Esophagus muscularis mucosa (tissue), 4 donors: ENCODE results near the gene CHN1. TPM values are rescaled to one million over a fixed set of nuclear protein-coding genes. Genes with fewer than 3 reads are reported as not detected.

Source experiments
- DNase-seq: peaks from one replicate; pipeline ENCODE4 v3.0.0-alpha.2; 2017; ENCODE audit errors: extremely low spot score
- H3K27ac ChIP-seq, 4 donors: fragments of 200-600 bp; sonication (generic); replicated peaks in 1 of 4; 1 replicate in 3 of 4; 2 replicates in 1 of 4; pipeline ENCODE4 v1.5.1; 2016 to 2019; ENCODE audit warnings: mild to moderate bottlenecking in 1 of 4
- H3K27me3 ChIP-seq, 4 donors: fragments of 200-600 bp; sonication (generic); one replicate each; pipeline versions ENCODE4 v1.5.1 to v1.6.0; 2016 to 2019
- H3K36me3 ChIP-seq, 4 donors: fragments of 200-600 bp; sonication (generic); one replicate each; pipeline ENCODE4 v1.5.1; 2016 to 2019
- H3K4me1 ChIP-seq, 4 donors: fragments of 200-600 bp; sonication (generic); one replicate each; pipeline ENCODE4 v1.5.1; 2016 to 2019
- H3K4me3 ChIP-seq, 4 donors: fragments of 200-600 bp; sonication (generic); 1 replicate in 2 of 4; 2 replicates in 2 of 4; pipeline ENCODE4 v1.5.1; 2016 to 2019; ENCODE audit warnings: mild to moderate bottlenecking in 4 of 4, moderate library complexity in 1 of 4
- H3K9me3 ChIP-seq, 4 donors: fragments of 200-600 bp; sonication (generic); 1 replicate in 3 of 4; 2 replicates in 1 of 4; pipeline ENCODE4 v1.5.1; 2016 to 2019
- CTCF ChIP-seq, 3 experiments: fragments of 200-600 bp in 2 of 3; fragments of 450-650 bp in 1 of 3; sonication (generic) in 2 of 3; IDR thresholded peaks; one replicate each; pipeline ENCODE4 v1.5.1; 2017 to 2019; ENCODE audit warnings: antibody characterized with exemption in 3 of 3, mild to moderate bottlenecking in 2 of 3, moderate library complexity in 1 of 3
- EP300 ChIP-seq: sonication (generic); formaldehyde crosslinking; IDR thresholded peaks from one replicate; pipeline ENCODE4 v1.6.1; 2017; ENCODE audit warnings: antibody characterized with exemption
- POLR2A ChIP-seq: fragments of 450-650 bp; IDR thresholded peaks from one replicate; pipeline ENCODE4 v1.6.1; 2017; ENCODE audit warnings: antibody characterized with exemption, moderate library complexity, mild to moderate bottlenecking, low read depth
- POLR2AphosphoS5 ChIP-seq, 2 donors: sonication (generic); formaldehyde crosslinking; IDR thresholded peaks; one replicate each; pipeline ENCODE4 v1.6.1; 2017; ENCODE audit warnings: antibody characterized with exemption in 2 of 2
- WGBS: methylation state at CpG from one replicate; pipeline ENCODE4 v1.1.5; 2018; 5-methylcytosine and 5-hydroxymethylcytosine counted together
- intact Hi-C: fragments of 100-400 bp; cut with DNase I; formaldehyde crosslinking; loops from one replicate; pipeline ENCODE4 v1.15.1; 2023
- total RNA-seq, 4 donors: library from RNA; depleted of rRNA; stranded (reverse); fragments of >200 nt; gene quantifications; one replicate each; pipeline versions ENCODE4 v1.1.0 to v1.2.1, GENCODE V29; 2016

CHN1 gene
- total RNA-seq, 4 donors from 2014 or later, result 23.2 to 32.3 (median 29.8) TPM

DNA sequence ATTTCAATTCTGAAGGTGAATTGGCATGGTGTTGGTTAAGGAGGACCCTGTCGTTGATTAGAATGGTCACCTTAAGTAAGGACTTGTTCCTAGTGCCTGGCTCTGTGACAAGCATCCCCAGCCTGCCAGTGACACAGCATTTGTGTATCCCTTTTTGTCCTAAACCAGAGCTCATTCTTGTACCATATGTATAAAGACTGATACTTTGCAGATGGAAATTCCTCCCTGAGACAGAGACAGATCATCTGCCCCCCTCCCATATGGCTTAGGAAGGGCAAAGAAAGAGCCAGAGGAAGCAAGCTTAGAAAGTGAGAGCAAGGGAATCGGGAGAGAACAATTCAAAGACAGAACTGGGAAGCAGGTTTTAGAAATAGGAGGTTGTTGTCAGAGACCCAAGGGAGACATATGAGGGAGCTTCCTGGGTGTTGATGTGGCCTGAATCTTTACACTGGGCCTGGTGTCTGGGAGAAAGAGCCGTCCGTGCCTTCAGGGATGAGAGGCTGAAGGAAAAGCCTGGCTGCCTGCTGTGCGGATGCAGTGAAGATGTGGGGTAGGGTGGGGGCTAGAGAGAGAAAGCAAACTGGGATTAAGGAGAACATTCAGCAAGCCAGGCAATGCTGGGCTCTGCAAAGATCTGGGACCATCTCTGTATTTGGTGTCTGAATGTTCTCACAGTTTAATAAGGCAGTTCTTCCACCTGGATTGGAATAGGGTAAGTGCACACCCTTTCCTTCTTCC lies 227.7 kb downstream of the CHN1 start:
- intact Hi-C loops, result no loop called here

DNA sequence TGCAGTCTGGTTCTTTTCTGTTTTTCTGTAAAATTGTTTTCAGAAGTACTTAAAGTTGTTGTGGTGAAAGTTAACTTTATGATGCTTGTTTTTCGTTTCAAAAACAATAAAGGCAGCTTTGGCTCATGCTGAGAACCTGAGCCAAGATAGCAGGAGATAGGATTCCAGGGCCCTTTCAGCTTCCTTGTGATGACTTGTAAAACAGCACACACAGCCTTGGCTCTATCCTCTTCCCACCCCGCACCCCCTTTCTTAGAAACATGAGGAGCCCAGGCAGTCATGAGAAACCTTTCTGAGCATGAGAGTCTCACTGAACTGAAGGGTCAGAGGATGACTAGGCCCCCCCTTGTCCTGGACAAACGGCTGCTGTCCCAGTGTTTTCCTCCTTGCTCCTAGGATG lies 228.5 kb downstream of the CHN1 start:
- TF ChIP-seq POLR2AphosphoS5 (IDR thresholded peaks at IDR 0.05) (no peak), EP300 (no peak)
- intact Hi-C loops, result no loop called here
- DNase-seq, result no peak
- WGBS, result 79% methylated on average over 3 of the region's 3 CpGs
- H3K27ac ChIP-seq, result no peak overlapping the region
- no peaks in the 10 kb centered on the region for H3K27me3 ChIP-seq
- H3K9me3 ChIP-seq, result no peaks in the 10 kb centered on the region
- no peaks in the 10 kb centered on the region for H3K36me3 ChIP-seq
- H3K4me1 ChIP-seq, result peaks cover 7 to 59% (median 44%) of the 10 kb centered on the region in 4 donors
- H3K4me3 ChIP-seq, result no peak overlapping the region

More for the DNA sequence above, 227.7 kb downstream of the CHN1 start:
- TF ChIP-seq POLR2A (no peak), CTCF (IDR thresholded peaks at IDR 0.05) (no peak), EP300 (no peak), POLR2AphosphoS5 (IDR thresholded peaks at IDR 0.05) (no peak)
- 68% methylated on average over 5 of the region's 5 CpGs for WGBS
- H3K36me3 ChIP-seq, result no peaks in the 10 kb centered on the region
- H3K27me3 ChIP-seq, result no peaks in the 10 kb centered on the region
- H3K4me1 ChIP-seq, result peaks cover 7 to 59% (median 42%) of the 10 kb centered on the region in 4 donors
- no peaks in the 10 kb centered on the region for H3K9me3 ChIP-seq
- no peak overlapping the region for H3K4me3 ChIP-seq
- no peak for DNase-seq
- H3K27ac ChIP-seq, result no peak overlapping the region

DNA sequence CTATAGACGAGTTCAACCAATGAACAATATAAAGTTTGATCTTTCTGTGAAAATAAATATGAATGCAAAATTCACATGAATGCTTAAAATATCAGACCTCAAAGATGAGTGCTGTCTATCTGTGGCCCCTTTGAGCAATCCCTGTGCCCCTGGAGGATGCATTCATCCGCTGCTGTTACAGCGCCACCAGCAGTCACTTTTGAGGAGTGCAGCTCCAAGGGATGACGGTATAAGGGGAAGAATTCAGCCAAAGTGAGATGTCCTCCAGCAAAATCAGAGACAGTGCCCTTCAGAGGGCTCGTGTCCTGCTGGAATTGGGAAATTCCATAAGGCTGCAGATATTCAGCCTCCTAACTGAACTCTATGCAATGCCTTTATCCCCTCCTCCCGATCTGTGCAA lies 229.0 kb downstream of the CHN1 start:
- TF ChIP-seq EP300 (no peak), POLR2AphosphoS5 (IDR thresholded peaks at IDR 0.05) (no peak)
- H3K27me3 ChIP-seq, result no peaks in the 10 kb centered on the region
- H3K9me3 ChIP-seq, result no peaks in the 10 kb centered on the region
- WGBS, result 80% methylated on average over 6 of the region's 6 CpGs
- H3K4me3 ChIP-seq, result no peak overlapping the region
- H3K27ac ChIP-seq, result no peak overlapping the region
- intact Hi-C loops, result no loop called here
- no peak for DNase-seq
- H3K4me1 ChIP-seq, result peaks cover 7 to 59% (median 42%) of the 10 kb centered on the region in 4 donors
- no peaks in the 10 kb centered on the region for H3K36me3 ChIP-seq

DNA sequence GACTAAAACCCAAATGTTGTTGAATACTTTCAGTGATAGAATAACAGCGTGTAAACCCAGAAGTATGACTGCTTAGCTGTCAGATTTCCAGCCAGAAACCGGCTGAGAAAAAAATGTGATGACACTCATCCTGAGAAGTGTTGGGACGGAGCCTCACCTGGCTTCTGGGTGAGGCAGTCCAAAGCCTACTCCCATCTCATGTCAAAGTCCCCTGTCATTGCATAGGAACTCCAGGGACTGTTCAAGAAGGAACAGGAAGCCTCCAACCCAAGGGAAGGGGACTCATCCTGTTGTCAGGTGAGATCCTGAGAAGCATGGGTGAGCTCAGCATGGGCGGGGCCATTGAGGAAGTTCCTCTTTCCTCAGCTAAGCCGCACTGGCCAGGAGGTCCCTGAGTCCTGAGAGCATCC lies 229.6 kb downstream of the CHN1 start:
- Histone ChIP-seq H3K4me3 (no peak overlapping the region), H3K4me1 (peaks cover 7 to 55% (median 42%) of the 10 kb centered on the region in 4 donors), H3K36me3 (no peaks in the 10 kb centered on the region), H3K27me3 (no peaks in the 10 kb centered on the region), H3K27ac (no peak overlapping the region), H3K9me3 (no peaks in the 10 kb centered on the region)
- no peak for TF ChIP-seq POLR2AphosphoS5 (IDR thresholded peaks at IDR 0.05)
- no peak for TF ChIP-seq EP300
- TF ChIP-seq CTCF (IDR thresholded peaks at IDR 0.05), result no peak
- TF ChIP-seq POLR2A, result no peak
- DNase-seq, result no peak
- WGBS, result 64% methylated on average over 5 of the region's 5 CpGs
- intact Hi-C loops, result no loop called here

DNA sequence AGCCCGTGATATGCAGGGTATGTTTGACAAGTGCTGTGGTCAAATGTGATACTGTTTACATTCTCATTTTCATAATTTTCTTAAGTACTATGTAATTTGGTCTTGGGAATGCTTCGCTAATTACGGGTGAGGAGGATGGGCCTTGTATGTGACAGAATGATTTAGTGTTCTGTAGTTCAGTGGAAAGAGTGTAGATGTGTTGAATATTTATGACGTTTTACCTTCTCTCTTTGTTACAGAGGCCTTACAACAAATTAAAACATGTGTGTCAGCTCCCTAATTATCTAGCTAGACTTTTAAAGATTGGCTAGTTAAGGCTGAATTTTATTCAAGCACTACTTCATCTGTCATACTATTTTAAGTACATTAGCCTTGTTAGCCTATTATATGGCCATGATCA lies 230.3 kb downstream of the CHN1 start:
- WGBS, result 80% methylated on average over 4 of the region's 4 CpGs
- TF ChIP-seq CTCF (IDR thresholded peaks at IDR 0.05) (no peak), POLR2A (no peak), EP300 (no peak)
- Histone ChIP-seq H3K27ac (no peak overlapping the region), H3K4me3 (no peak overlapping the region), H3K4me1 (peaks cover 7 to 55% (median 42%) of the 10 kb centered on the region in 4 donors), H3K9me3 (no peaks in the 10 kb centered on the region), H3K36me3 (no peaks in the 10 kb centered on the region), H3K27me3 (no peaks in the 10 kb centered on the region)
- DNase-seq, result no peak
- intact Hi-C loops, result no loop called here
